NCI-H345 treated with DMSO at 0.1 percent for 48 hours (cell line): ENCODE results near the gene TFAP2E.

ENCODE experiments used
- DNase-seq: peaks from one replicate; lab custom pipeline; 2025; ENCODE audit not compliant: unreplicated experiment; lab: John Stamatoyannopoulos, UW

Gene TFAP2E

GRCh38 chr1:35573198-35574124 lies at the start of gene TFAP2E:
TFAP2E (plus strand) TSS chr1:35573314; CDS start chr1:35573578, 264 bp downstream.
- DNase-seq = peak; percentile 26

DNA sequence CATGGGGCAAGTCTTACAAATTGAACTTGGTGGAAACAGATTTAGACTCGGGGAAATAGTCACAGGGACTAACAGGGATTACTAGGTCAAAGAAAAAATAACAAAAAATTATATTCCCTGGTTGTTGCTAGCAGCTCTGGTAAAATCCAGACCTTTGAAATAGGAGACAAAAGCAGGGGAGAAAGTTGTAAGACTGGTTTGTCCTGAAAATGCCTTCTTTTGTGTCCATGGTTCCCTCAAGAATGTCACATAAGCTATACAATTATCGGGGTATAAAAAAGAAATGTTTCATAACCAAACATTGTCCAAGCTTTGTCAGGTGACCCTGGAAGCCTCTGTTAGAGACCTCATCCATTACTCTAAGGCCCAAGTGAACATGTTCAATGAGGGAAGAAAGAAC lies 49.0 kb upstream of the TFAP2E start:
- DNase-seq = no peak

DNA sequence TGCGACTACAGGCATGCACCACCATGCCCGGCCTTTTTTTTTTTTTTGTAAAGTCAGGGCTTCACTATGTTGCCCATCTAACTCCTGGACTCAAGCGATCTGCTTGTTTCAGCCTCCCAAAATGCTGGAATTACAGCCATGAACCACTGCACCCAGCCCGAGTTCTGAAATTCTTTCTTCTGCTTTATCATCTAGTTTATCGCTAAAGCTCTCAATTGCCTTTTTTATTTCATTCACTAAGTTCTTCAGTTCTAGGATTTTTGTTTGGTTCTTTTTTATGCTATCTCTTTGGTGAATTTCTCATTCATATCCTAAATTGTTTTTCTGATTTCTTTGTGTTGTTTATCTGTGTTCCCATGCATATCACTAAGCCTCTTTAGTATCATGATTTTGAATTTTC lies 42.9 kb upstream of the TFAP2E start:
- DNase-seq = no peak

DNA sequence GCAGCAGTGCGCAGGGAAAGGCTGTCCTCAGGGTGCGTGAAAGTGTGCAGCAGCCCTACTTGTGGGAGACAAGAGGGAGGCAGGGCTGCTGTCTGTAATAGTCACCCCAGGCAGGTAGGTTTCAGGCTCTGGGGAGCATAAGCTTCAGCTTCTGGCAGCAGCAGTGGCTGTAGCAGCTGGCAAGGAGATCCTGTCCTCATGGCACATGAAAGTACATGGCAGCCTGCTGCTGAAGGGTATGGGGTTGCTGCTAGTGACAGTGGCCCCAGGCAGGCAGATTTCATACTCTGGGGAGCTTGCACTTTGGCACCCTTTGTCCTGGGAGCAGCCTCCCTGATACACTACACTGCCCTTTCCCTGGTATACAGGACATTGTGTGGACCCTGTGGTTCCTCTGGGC lies 42.2 kb upstream of the TFAP2E start:
- DNase-seq = no peak

- no peak for DNase-seq
Observed at GRCh38 chr1:35531368-35531767, 41.7 kb upstream of the TFAP2E start.

- no peak for DNase-seq
Observed at GRCh38 chr1:35532497-35533223, 40.5 kb upstream of the TFAP2E start.

- no peak for DNase-seq
Observed at GRCh38 chr1:35533586-35533985, 39.5 kb upstream of the TFAP2E start.

DNA sequence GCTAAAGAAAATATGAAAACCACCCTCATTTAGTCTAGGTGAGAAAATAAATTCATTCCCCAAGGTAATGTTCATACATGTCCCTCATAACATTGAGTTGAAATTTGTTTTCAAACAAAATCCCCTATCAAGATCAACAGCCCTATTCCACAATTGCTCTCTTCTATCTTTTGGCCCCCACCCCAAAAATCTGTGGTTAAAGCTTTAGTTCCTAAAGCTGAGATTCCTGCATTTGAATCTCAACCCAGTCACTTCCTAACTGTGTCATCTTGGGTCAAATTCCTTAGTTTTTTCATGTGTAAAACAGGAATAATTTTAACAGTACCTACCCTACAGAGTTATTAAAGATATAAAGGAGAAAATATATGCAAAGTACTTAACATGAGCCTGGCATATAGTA lies 37.9 kb upstream of the TFAP2E start:
- no peak for DNase-seq

- no peak for DNase-seq
Observed at GRCh38 chr1:35536556-35537162, 36.5 kb upstream of the TFAP2E start.

DNA sequence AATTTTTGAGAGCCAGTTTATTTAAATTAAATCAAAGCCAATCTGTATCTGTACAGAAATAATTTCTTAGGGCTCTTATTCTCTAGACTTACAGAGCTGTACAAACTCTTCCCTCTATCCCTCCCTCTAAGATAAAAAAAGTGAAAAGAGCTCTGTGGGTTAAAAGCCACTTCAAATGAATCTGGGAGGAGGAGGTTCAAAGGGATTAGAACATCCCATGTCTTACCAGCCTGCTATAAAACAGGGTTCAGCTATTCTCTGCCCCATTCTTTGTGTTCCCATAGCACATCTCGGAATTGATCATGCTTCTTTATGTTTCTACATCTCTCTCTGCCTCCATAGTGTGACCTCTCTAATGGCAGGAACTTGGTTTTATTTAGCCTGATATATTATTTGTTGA lies 35.3 kb upstream of the TFAP2E start:
- no peak for DNase-seq

DNA sequence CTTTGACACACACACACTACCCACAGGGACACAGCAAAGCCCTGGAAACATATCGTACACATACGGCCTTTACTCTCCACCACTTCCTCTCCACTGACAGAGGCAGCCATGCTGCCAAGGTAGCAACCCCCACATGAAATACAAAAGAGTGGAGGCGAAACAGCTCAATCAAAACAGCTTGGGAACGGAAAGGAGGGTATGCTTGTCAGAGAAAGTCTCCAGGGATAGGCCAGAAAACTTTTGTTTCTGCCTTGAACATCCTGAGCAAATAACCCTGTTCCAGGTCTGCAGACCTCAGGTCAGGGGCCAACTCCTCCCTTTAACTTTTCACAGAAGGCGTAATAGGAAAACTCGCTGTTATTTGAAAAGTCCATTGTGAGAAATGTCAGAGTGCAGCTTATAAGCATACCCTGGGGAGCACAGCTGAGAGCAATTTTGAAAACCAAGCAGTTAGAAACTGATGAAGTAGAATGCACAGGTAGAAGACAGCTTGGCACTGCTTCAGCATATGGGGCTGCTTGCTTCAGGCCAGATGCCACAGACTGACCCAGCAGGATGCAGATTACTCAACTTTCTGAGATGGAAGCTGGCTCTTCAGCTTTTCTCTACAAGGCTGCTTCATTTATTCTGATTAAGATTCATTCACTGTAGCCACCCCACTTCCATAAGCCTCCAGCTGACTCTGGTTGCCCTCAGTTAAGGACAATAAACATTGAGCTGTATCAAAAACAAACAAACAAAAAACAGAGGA lies 33.9 kb upstream of the TFAP2E start:
- no peak for DNase-seq

DNA sequence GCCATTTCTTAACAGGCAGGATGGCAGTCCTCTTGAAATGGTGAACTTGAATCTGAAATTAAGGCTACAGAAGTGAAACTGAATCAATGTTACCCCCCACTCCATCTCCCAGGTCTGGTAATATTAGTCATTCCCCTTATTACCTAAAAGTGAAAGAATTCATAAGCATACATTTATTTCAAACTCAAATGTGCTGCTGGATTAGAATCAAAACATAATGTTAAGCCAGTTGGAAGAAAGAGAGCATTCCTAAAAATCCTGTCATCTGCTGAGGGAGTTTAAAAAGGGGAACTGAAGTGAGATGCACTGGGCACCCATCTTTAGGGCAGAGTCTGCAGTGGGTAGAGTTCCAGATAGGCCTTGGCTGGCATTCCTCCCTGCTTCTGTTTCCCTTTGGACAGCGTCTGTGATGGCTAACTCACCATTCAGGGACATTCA lies 33.3 kb upstream of the TFAP2E start:
- DNase-seq = no peak

DNA sequence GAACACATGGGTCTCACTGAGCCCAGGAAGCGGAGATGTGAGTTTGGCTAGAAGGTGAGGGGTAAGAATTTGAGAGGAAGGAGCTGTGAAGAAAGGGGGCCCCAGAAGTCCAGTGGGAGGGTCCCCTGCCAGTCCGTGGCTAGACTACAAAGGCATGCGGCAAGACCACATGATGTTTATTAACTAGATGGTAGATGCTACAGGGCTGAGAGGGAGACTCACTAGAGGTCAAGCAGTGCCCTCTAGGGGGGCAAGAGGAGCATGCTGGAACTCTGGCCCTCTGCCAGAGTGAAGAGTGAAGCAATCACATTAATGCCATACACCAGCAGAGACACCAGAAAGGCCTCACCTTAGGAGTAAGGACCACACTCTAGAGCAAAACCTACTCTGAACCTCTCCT lies 28.1 kb upstream of the TFAP2E start:
- DNase-seq = no peak

DNA sequence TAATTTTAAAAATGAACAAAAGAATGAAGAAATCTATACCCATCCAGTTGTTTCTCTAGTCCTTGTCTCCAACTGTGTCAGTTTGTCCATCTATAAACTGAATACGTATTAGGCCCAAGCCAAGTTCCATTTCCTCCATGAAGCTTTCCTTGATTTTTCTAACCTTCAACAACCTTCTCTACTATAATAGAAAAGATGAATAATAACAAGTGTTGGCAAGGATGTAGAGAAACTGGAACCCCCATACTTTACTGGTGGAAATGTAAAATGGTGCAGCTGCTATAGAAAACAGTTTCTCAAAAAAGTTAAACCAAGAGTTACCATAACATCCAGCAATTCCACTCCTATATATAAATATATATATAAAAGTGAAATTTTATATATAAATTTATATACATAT lies 26.5 kb upstream of the TFAP2E start:
- DNase-seq = no peak

DNA sequence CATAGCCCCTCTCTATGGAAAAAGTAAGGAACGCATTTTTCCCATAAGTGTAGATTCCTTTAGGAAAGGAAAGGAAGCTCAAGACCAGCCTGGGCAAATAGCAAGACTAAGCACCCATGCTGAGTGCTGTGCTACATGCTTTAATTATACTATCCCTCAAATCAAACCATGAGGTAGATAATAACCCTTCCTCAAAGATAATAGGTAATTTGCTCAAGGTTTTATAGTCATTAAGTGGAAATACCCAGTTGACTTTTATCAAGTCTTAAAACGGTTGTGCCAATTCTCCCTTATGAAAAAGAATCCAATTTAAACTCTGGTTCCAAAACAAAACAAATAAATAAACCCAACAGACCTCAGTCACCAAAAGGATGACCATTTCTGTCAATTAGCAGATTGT lies 19.3 kb upstream of the TFAP2E start:
- DNase-seq = no peak

- no peak for DNase-seq
Observed at GRCh38 chr1:35554266-35555211, 18.6 kb upstream of the TFAP2E start.

DNA sequence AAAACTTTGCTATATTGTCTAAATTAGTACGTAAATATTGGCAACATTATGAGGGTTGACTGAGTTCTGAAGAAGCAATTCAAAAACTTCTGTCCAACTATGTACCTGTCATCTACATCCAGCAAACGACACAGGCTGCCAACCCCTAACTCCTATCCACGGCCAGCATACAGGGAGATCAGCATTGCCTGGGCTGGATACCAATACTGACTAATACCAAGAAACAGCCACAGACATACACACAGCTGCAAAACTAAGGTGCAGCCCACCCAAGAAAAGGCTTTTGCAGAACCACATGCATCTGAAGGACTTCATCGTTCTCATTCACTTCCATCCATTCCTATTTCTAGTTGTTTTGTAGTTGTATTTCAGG lies 17.9 kb upstream of the TFAP2E start:
- DNase-seq = no peak

DNA sequence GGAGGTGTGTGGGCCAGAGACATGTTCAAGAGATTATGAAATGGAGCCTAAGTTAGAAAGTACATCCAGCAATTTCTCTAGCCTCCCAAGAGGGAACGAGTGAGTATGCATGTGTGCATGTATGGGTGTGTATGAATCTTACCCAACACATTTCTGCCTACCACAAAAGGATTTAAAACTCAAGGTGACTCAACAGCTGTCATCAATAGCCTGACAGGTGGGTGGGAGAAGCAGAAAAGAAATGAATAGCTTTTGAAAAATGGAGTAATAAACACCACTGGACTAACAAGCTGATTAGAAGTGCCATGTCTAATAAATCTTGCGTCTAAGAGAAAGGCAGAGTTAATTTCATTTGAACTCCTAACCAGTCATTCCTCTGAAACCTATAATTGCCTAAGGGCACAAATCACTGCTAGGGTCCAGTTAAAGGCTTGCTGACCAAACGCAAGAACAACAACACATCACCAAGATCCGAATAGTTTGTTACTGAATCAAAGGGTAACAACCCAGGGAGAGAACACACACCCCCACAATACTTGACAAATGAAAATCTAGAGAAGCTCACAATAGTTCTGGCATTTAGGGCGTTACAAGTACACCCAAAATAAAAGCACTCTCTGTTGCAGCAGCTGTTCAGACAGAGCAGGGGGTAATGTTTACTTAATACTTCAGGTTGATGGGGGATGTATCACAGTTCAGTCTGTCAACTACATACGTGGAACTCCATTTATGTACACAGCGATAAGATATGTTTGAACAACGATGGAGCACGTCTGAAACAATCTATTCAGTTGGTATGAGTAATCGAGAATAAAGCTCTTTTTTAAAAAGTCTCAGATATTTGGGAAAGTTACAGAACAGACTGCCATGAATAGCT lies 17.3 kb upstream of the TFAP2E start:
- peak; percentile 97 for DNase-seq

GRCh38 chr1:35556484-35557117 lies 16.5 kb upstream of the TFAP2E start:
- DNase-seq = no peak
